WERI-Rb-1 (cell line): ENCODE measurements around the gene EVI2B.
"Not testable (repeated sequence)": the region's sequence is repeated elsewhere in the genome, so short reads cannot be mapped to it uniquely, and the experiment has no call there.

Experiments
- DNase-seq: peaks from one replicate; pipeline ENCODE4 v3.0.0-alpha.2; 2020
- H3K27ac ChIP-seq: fragments of 250-450 bp; sonication (Bioruptor Pico); 2 replicates; pipeline ENCODE4 v1.5.1; 2020; ENCODE audit warnings: mild to moderate bottlenecking, moderate library complexity
- H3K27me3 ChIP-seq: fragments of 250-450 bp; sonication (Bioruptor Pico); 2 replicates; pipeline ENCODE4 v1.5.1; 2021; ENCODE audit warnings: mild to moderate bottlenecking, low read depth, moderate library complexity; ENCODE audit not compliant: insufficient read depth, severe bottlenecking
- H3K36me3 ChIP-seq: fragments of 250-450 bp; sonication (Bioruptor Pico); 2 replicates; pipeline ENCODE4 v1.5.1; 2020; ENCODE audit warnings: mild to moderate bottlenecking, moderate library complexity
- H3K4me3 ChIP-seq: 2 replicates; pipeline ENCODE4 v1.5.1; 2011; ENCODE audit warnings: low read depth, mild to moderate bottlenecking, control low read depth, low read length
- H3K9me3 ChIP-seq: fragments of 250-450 bp; sonication (Bioruptor Pico); 2 replicates; pipeline ENCODE4 v1.5.1; 2021; ENCODE audit warnings: mild to moderate bottlenecking, moderate library complexity; ENCODE audit not compliant: severe bottlenecking
- TF ChIP-seq, protein P1 (sequence below): IDR thresholded peaks from 2 replicates; pipeline ENCODE4 v1.5.1; 2011; ENCODE audit warnings: low read depth, mild to moderate bottlenecking, control low read depth, inconsistent platforms, low read length

Gene EVI2B

DNA sequence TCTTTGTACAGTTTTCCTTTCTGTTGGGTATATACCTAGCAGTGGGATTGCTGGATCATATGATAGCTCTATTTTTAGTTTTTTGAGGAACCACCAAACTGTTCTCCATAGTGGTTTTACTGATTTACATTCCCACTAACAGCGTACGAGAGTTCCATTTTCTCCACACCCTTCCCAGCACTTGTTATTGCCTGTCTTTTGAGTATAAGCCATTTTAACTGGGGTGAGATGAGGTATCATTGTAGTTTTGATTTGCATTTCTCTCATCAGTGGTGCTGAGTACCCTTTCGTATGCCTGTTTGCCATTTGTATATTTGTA, 887 bp upstream of the EVI2B start:
- Histone ChIP-seq H3K36me3 (no peaks in the 10 kb centered on the region; the same call in 1 of the 2 replicates), H3K9me3 (no peaks in the 10 kb centered on the region), H3K4me3 (no peak overlapping the region), H3K27ac (no peak overlapping the region), H3K27me3 (no peaks in the 10 kb centered on the region)
- TF ChIP-seq, protein P1, sequence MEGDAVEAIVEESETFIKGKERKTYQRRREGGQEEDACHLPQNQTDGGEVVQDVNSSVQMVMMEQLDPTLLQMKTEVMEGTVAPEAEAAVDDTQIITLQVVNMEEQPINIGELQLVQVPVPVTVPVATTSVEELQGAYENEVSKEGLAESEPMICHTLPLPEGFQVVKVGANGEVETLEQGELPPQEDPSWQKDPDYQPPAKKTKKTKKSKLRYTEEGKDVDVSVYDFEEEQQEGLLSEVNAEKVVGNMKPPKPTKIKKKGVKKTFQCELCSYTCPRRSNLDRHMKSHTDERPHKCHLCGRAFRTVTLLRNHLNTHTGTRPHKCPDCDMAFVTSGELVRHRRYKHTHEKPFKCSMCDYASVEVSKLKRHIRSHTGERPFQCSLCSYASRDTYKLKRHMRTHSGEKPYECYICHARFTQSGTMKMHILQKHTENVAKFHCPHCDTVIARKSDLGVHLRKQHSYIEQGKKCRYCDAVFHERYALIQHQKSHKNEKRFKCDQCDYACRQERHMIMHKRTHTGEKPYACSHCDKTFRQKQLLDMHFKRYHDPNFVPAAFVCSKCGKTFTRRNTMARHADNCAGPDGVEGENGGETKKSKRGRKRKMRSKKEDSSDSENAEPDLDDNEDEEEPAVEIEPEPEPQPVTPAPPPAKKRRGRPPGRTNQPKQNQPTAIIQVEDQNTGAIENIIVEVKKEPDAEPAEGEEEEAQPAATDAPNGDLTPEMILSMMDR = no peak
- DNase-seq = no peak

DNA sequence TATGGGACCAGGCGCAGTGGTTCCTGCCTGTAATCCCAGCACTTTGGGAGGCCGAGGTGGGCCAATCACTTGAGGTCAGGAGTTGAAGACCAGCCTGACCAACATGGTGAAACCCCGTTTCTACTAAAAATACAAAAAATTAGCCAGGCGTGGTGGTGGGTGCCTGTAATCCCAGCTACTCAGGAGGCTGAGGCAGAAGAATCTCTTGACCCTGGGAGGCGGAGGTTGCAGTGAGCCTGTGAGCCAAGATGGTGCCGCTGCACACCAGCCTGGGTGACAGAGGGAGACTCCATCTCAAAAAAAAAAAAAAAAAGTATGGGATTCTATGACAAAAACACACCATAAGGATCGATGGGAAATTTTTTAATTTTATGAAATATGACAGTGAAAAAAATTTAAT, 1.6 kb downstream of the EVI2B start:
- H3K27me3 ChIP-seq, H3K36me3 ChIP-seq, DNase-seq, H3K27ac ChIP-seq, H3K4me3 ChIP-seq, H3K9me3 ChIP-seq: not testable (repeated sequence)

DNA sequence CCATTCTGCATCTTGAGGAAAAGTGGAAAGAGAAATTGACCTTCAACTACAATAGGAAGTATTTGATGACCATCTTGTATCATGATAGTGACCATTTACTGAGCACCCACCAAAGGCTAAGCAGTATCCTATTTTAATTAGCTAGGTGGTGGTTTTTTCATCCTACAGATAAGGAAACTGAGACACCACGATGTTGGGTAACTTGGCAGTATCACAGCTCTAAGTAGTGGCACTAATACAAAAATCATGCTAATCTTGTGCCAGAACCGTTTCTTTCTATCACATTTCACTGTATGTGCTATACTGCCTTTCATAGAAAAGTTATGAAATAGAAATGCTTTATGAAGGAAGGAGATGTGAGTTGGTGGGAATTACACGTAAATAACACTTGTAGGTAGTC, 2.3 kb downstream of the EVI2B start:
- Histone ChIP-seq H3K27me3 (no peaks in the 10 kb centered on the region), H3K4me3 (no peak overlapping the region), H3K36me3 (no peaks in the 10 kb centered on the region; the same call in 1 of the 2 replicates), H3K27ac (no peak overlapping the region), H3K9me3 (no peaks in the 10 kb centered on the region)
- no peak for DNase-seq
- TF ChIP-seq, protein P1 = no peak

DNA sequence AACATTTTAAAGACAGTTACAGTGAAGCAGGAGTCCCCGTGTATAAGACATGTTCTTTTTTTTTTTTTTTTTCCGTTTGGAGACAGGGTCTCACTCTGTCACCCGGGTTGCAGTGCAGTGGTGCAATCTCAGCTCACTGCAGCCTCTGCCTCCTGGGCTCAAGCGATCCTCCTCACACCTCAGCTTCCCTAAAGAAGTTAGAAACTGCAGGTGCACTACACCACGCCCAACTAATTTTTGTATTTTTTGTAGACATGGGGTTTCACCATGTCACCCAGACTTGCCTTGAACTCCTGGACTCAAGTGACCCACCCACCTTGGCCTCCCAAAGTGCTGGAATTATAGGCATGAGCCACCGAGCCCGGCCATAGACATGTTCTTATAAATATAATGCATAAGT, 3.0 kb downstream of the EVI2B start:
- TF ChIP-seq, protein P1 = no peak
- Histone ChIP-seq H3K27me3 (no peaks in the 10 kb centered on the region), H3K4me3 (no peak overlapping the region), H3K27ac (no peak overlapping the region), H3K9me3 (no peaks in the 10 kb centered on the region), H3K36me3 (no peaks in the 10 kb centered on the region; the same call in 1 of the 2 replicates)
- DNase-seq = no peak

DNA sequence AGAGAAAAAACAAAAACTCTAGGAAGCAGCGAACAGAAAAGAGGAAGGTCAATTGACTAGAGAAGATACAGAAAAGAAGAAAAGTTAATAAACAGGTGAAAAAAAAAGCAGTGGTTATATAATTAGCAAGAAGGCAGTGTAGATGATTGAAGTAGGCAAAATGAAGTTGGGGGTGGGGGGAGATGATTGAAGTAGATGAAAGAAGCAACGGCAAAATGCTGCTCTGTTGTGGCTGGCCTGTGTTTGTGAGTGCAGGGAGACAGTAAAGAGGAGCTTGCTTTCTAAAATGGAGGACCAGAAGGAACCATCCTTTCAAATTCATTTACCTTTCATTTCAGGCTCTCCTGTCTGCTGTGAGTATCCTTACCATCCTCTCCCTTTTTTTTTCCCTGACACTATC, 3.6 kb downstream of the EVI2B start:
- H3K4me3 ChIP-seq = no peak overlapping the region
- TF ChIP-seq, protein P1 = no peak
- no peak overlapping the region for H3K27ac ChIP-seq
- no peak for DNase-seq
- H3K27me3 ChIP-seq = no peaks in the 10 kb centered on the region
- H3K9me3 ChIP-seq = no peaks in the 10 kb centered on the region
- no peaks in the 10 kb centered on the region; the same call in 1 of the 2 replicates for H3K36me3 ChIP-seq

DNA sequence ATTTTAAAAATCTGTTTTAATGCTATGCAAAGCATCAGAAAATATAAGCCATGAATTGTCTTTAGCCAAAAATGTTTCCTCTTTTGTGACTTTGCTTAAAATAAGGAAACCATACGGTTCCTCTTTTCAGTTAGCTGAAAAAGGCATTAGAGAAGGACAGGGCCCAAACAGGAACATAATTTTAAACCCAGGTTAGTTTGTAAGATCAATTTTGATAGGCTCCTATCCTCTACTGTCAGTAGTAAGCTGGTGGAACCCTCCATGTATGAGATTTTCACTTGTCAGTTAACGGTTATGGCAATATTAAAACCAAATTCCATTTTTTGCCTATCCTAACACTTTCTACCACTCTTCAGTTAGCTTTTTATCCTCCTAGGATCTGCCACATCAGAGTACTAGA, 4.3 kb downstream of the EVI2B start:
- Histone ChIP-seq H3K4me3 (no peak overlapping the region), H3K36me3 (no peaks in the 10 kb centered on the region; the same call in 1 of the 2 replicates), H3K9me3 (no peaks in the 10 kb centered on the region), H3K27ac (no peak overlapping the region), H3K27me3 (no peaks in the 10 kb centered on the region)
- TF ChIP-seq, protein P1 = no peak
- no peak for DNase-seq
